HG02981 (cell line): ENCODE data around the gene FRMD5.
"Not testable (repeated sequence)": the region's sequence is repeated elsewhere in the genome, so short reads cannot be mapped to it uniquely, and the experiment has no call there.

Source experiments
- ATAC-seq: cut with Tn5 transposase; IDR thresholded peaks from one replicate; pipeline ENCODE4 v1.9.1; 2021; ENCODE audit warnings: mild to moderate bottlenecking, moderate library complexity; ENCODE audit not compliant: unreplicated experiment

Gene FRMD5

DNA sequence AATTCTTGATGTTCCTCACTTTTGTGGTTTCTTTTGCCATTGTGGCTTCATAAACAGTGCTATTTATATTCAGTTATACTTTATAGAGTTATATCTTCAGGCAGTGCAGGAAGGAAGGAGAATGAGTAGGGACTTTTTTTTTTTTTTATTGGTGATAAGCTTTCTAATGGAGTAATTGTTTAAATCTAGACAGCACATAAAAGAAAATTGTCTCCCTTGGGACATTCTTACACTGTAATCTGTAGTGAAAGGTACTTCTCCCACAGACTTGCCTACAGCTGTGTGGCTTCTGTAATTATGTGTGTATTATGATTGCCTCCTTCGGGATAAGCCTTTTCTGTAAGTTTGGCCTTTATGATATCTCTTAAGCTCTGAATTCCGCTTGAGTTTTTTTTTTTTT, 326.7 kb downstream of the FRMD5 start:
- no peak for ATAC-seq

DNA sequence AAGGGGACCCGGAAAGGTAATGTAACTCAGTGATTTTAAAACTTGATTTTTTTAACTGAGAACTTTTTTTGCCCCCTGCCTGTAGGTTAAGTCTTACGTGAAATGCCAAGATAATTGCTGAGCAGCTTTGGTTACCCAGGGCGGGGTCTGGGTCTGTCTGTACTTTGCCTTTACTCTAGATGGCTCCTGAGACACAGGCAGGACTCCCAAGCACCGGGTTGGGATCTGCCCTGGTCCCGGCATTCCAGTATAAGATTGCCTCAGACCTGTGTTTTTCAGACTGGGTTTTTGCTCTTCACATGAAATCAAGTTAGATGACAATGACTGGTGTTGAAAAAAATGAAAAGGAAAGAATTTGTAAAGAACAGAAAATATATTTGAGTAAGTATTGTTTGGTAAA, 328.0 kb downstream of the FRMD5 start:
- no peak for ATAC-seq

DNA sequence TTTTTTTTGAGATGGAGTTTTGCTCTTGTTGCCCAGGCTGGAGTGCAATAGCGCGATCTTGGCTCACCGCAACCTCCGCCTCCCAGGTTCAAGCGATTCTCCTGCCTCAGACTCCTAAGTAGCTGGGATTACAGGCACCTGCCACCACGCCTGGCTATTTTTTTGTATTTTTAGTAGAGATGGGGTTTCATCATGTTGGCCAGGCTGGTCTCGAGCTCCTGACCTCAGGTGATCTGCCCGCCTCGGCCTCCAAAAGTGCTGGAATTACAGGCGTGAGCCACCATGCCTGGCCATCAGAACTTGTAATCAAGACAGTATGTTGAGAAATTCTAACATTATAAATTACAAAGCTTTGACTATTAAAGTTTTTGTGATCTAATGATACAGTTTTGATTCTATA, 328.4 kb downstream of the FRMD5 start:
- ATAC-seq, result not testable (repeated sequence)

DNA sequence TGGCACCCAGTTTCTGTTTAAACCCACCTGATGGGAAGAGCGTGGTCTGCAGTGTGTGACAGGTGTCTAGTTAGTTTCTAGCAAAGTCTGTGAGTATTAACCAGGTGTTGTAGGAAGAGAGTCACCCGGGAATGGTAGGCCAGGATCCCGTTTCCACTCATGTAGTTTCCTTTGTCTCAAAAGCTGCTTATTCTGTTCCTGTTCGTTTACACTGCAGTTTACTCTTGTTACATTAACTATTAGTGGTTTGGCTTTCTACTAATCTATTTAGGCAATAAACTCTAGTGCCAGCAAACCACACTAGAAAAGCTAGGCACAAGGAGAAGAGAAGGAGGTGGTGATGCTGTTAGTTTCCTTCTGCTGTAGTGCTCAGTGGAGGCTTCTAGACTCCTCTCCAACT, 335.5 kb downstream of the FRMD5 start:
- ATAC-seq, result no peak

DNA sequence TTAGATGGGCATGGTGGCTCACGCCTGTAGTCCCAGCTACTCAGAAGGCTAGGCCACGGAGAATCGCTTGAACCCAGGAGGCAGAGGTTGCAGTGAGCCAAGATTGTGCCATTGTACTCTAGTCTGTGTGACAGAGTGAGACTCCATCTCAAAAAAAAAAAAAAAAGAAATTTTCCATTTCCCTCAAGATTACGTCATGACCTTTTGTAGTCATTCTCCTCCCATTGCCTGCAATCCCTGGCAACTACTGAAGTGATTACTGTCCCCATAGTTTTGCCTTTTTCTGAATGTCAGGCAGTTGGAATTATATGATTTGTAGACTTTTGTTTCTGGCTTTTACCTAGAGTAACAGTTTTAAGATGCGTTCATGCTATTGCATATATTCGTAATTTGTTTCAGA, 340.3 kb downstream of the FRMD5 start:
- no peak for ATAC-seq

DNA sequence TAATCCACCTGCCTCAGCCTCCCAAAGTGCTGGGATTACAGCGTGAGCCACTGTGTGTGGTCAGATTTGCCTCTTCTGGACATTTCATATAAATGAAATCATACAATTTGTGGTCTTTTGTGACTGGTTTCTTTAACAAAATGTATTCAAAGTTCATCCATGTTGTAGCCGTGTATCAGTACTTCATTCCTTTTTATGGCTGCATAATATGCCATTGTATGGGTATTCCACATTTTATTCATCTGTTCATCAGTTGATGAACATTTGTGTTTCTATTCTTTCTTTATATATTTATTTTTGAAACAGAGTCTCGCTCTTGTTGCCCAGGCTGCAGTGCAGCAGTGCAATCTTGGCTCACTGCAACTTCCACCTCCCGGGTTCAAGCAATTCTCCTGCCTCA, 342.5 kb downstream of the FRMD5 start:
- ATAC-seq, result no peak

DNA sequence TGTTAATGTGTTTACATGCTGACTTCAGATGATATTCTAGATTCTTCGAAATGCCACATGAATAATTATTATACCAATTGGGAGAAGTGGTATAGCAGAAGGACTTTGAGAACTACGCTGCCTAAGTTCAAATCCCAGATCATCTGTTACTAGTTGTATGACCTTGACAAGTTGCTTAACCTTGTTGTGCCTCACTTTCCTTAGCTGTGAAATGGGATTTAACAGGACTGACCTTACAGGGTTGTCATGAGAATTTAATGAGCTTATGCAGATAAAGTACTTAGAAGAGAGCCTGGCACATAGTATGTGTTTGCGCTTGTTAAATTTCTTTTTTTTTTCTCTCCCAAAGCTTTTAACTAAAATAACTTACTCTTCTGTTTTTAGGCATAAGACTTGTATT, 343.8 kb downstream of the FRMD5 start:
- no peak for ATAC-seq

DNA sequence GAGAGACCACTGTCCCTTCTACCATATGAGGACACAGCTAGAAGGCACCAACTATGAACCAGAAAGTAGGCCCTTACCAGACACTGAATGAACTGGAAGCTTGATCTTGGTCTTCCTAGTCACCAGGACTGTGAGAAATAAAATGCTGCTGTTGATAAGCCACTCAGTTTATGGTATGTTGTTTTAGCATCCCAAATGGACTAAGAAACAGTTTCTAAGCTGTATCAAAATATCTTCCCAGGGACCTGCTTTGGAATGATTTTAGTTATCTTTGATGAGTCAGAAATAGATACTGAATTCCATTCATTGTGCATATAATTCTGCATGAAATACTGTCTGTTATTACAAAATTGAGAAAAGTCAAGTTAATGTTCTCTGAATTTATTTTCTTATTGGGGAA, 349.6 kb downstream of the FRMD5 start:
- no peak for ATAC-seq

DNA sequence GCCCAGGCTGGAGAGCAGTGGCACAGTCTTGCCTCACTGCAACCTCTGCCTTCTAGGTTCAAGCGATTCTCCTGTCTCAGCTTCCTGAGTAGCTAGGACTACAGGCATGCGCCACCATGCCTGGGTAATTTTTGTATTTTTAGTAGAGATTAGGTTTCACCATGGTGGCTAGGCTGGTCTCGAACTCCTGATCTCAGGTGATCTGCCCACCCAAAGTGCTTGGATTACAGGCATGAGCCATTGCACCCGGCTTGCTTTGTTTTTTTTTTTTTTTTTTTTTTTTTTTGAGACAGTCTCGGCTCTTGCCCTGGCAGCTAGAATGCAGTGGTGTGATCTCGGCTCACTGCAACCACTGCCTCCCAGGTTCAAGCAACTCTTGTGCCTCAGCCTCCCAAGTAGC, 362.6 kb downstream of the FRMD5 start:
- ATAC-seq, result not testable (repeated sequence)

DNA sequence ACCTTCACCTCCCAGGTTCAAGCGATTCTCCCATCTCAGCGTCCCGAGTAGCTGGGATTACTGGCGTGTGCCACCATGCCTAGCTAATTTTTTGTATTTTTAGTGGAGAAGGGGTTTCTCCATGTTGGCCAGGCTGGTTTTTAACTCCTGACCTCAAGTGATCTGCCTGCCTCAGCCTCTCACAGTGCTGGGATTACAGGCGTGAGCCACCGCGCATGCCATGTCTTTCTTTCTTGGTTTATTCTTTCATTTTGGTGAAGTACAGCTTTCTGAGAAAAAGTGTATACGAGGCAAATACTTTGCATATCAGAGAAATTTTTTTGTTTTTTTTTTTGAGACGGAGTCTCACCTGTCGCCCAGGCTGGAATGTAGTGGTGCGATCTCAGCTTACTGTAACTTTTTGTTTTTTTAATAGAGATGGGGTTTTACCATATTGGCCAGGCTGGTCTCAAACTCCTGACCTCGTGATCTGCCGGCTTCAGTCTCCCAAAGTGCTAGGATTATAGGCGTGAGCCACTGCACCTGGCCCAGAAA, 363.5 kb downstream of the FRMD5 start:
- ATAC-seq, result not testable (repeated sequence)

DNA sequence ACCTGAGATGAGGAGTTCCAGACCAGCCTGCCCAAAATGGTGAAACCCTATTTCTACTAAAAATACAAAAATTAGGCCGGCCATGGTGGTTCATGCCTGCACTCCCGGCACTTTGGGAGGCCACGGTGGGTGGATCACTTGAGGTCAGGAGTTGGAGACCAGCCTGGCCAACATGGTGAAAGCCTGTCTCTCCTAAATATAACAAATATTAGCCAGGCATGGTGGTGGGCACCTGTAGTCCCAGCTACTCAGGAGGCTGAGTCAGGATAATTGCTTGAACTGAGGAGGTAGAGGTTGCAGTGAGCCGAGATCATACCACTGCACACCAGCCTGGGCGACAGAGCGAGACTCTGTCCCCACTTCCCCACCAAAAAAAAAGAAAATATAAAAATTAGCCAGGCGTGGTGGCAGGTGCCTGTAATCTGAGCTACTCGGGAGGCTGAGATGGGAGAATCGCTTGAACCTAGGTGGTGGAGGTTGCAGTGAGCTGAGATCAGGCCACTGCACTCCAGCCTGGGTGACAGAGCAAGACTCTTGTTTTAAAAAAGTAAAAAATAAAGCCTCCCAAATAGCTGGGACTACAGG, 364.3 kb downstream of the FRMD5 start:
- not testable (repeated sequence) for ATAC-seq

DNA sequence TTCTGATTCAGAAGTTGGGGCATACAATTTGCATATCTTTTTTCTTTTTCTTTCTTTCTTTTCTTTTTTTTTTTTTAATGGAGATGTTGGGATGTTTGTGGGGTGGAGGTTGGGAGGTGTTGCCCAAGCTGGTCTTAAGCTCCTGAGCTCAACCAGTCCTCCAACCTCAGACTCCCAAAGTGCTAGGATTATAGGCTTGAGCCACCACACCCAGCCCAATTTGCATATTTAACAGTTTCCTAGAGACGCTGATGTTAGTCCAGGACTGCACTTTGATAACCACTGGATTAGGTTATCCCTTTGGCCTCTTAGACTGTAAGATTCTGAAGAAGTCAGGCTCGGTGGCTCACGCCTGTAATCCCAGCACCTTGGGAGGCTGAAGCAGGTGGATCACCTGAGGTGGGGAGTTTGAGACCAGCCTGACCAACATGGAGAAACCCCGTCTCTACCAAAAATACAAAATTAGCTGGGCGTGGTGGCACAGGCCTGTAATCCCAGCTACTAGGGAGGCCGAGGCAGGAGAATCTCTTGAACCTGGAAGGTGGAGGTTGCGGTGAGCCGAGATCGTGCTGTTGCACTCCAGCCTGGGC, 365.0 kb downstream of the FRMD5 start:
- ATAC-seq, result not testable (repeated sequence)

DNA sequence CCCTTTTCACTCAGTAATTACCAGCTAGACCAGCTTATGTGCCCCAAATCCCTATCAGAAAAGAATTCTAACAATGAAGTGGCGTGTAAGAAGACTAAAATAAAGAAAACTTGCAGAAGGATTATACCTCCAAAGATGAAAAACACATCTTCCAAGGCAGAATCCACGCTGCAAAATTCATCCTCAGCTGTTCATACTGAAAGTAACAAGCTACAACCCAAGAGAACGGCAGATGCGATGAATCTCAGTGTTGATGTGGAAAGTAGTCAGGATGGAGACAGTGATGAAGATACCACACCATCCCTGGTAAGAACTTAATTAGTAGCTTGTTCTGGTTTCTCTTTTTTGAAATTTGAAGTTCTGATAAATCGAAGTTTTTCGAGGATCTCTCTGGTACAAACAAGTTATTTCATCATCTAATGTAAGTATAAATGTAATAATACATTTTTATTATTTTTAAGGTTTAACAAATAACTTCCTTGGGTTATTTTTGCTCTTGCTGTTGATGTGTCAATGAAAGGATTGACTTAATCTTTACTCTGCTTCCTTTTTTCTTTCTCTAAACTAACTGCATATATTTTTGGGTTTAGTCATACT, 366.9 kb downstream of the FRMD5 start:
- ATAC-seq, result no peak

DNA sequence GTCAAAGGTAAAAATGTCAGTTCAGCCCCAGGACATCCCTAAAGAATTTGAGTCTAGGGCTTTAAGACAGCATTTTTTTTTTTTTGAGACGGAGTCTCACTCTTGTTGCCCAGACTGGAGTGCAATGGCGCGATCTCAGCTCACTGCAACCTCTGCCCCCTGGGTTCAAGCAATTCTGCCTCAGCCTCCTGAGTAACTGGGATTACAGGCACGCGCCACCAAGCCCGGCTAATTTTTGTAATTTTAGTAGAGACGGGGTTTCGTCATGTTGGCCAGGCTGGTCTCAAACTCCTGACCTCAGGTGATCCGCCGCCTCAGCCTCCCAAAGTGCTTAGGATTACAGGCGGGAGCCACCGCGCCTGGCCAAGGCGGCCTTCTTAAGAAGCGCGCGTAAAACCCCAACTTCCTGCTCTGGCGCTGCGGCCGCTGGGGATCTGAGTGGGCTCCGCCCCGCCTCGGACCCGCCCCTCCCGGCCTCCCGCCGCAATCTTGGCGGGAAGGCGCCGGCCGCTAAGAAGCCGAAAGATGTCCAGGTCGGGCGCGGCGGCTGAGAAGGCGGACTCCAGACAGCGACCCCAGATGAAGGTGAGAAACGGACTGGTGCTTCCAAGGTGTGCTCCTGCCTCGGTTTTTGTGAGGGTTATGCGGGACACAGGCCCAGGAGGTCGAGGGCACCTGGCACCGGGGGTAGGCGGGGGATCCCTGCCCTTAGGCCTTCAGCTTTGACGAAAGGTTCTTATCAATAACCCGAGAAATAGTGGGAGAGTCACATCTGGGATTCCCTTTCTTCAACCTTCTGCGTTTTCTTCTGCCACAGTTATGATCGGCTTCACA, 368.3 kb downstream of the FRMD5 start, which contains the start of gene WDR76:
TSS of gene WDR76 (plus strand) at position 495 of the 834 bp plus-strand sequence. CDS start at position 526, 31 bp downstream.
- peak; percentile 61 for ATAC-seq

DNA sequence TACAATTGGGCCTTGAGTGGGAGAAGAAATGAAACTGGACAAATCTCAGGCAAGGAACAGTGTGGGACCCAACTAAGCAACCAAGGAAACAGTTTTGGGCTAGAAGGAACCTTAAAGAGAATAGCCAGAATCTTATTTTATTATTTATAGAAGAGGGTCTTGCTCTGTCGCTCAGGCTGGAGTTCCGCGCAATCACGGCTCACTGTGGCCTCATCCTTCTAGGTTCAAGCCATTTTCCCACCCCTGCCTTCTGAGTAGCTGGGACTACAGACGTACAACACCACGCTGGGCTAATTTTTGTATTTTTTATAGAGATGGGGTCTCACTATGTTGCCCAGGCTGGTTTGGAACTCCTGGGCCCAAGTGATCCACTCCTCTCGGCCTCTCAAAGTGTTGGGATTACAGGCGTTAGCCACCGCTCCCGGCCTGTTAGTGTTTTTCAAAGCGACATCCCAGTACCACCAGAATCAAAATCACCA, 369.0 kb downstream of the FRMD5 start:
- no peak for ATAC-seq

DNA sequence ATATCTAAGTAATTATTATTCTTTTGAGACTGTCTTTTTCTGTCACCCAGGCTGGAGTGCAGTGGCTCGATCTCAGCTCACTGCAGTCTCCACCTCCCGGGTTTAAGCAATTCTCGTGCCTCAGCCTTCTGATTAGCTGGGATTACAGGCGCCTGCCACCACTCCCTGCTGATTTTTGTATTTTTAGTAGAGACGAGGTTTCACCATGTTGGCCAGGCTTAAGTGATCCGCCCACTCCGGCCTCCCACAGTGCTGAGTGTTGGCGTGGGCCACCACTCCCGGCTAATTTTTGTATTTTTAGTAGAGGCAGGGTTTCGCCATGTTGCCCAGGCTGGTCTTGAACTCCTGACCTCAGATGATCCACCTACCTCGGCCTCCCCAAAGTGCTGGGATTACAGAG, 369.8 kb downstream of the FRMD5 start:
- not testable (repeated sequence) for ATAC-seq

DNA sequence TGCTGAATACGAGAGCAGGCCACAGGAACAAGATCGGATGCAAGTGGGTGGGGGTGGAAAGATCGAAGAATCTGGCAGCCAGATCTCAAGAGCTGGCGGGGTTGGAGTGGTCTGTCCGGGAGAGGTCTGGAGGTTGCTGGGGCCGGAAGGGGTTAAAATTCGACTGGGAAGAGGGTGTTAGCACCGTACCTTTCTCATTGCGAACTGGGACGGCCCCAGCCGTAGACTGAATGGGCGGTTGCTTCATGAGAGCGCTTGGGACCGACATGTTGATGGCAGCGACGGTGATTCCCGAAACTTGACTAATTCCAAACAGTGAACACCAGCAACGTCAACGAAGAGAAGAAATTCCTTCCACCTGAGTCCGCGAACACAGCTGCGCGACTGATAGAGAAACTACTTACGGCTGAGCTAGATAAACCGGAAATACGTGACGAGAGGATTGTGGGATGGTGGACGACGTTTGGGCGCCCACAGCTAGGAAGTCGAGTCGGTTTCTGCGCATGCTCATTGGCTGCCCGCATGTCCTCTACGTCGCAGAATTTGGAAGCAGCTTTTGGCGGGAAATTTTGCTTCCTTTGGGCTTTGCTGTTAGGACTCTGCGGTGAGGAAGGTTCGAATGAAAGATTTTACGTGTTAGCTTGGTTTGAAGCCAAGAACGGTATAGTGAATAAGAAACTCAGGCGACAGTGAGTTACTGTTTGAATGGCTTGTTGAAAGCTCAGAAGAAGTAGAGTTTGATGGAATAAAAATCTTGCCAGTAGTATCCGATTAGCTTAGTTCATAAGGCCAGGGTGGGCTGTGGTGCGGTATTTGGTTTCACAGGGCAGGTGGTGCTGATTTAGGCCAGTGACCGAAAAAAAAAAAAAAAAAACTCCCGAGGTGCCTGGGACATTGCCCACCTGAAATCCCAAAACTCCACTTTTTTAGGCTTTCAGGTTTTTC, 370.5 kb downstream of the FRMD5 start, which contains the start of gene MFAP1:
TSS of gene MFAP1 (minus strand) at position 389 of the 945 bp plus-strand sequence. CDS start at position 268, 121 bp downstream.
- peak; percentile 75 for ATAC-seq

DNA sequence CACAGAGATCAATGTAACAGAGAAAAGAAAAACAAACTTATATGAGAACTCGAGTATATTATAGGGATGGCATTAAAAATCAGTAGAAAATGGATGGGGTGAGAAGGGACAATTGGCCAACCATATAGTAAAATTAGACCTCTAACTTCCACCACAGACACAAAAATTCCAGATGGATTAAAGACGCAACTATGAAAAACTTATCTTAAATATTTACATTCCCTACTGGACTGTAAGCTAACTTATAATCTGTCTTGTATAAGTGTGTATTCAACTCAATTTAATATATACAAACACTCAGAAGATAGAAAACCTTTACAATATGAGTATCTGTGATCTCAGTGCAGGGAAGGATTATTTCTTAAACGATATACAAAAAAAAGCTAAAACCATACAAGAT, 373.6 kb downstream of the FRMD5 start:
- ATAC-seq, result no peak
